HCT116 (cell line): Measurements from ENCODE around the gene RUNX1.

Source experiments
- EZH2 ChIP-seq: fragments of 200-600 bp; sonication (generic); IDR thresholded peaks from 2 replicates; pipeline ENCODE4 v1.6.1; 2017; ENCODE audit warnings: antibody characterized with exemption, mixed run types
- FOSL1 ChIP-seq: IDR thresholded peaks from 2 replicates; pipeline ENCODE4 v1.6.1; 2012; ENCODE audit warnings: low read depth
- POLR2A ChIP-seq: IDR thresholded peaks from 2 replicates; pipeline ENCODE4 v1.7.0; 2011; ENCODE audit warnings: borderline replicate concordance; ENCODE audit not compliant: insufficient read depth, insufficient read length; ENCODE audit errors: extremely low read depth
- SP1 ChIP-seq: IDR thresholded peaks from 2 replicates; pipeline ENCODE4 v1.6.1; 2012; ENCODE audit warnings: low read depth
- YY1 ChIP-seq: IDR thresholded peaks from 2 replicates; pipeline ENCODE4 v1.6.1; 2011; ENCODE audit warnings: low read length, low read depth, moderate library complexity, mild to moderate bottlenecking; ENCODE audit not compliant: insufficient replicate concordance; ENCODE audit errors: extremely low read depth
- TF ChIP-seq, protein P1 (sequence below), 3 experiments: fragments of 200-600 bp in 1 of 3; sonication (generic) in 1 of 3; IDR thresholded peaks in 2 of 3; conservative IDR thresholded peaks in 1 of 3; 2 replicates each; pipeline ENCODE4 v1.5.1; 2012 to 2017; ENCODE audit warnings: low read depth in 2 of 3, low read length in 2 of 3, antibody characterized with exemption in 1 of 3, borderline replicate concordance in 1 of 3, control low read depth in 1 of 3, mild to moderate bottlenecking in 1 of 3, mixed read lengths in 1 of 3, mixed run types in 1 of 3, moderate library complexity in 1 of 3; ENCODE audit not compliant: insufficient read depth in 1 of 3
- TF ChIP-seq, protein P2 (sequence below): IDR thresholded peaks from 2 replicates; pipeline ENCODE4 v1.6.1; 2012; ENCODE audit warnings: low read depth

DNA sequence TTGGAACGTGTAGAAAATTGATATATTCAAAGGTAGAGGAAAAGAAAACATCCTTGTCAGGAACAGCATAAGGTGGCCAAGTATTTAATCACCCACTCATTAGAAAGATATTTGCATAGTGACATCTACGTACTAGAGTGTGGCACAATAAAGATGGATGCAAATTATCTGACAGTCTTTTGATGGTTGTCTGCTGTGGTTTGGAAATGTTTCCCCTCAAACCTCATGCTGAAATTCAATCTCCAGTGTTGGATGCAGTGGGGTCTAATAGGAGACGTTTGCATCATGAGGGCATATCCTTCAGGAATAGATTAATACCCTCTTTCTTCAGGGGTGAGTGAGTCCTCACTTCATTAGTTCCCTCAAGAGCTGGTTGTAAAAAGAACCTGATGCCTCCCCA lies 34.1 kb upstream of the RUNX1 start:
- TF ChIP-seq YY1: no peak
- TF ChIP-seq, protein P1, sequence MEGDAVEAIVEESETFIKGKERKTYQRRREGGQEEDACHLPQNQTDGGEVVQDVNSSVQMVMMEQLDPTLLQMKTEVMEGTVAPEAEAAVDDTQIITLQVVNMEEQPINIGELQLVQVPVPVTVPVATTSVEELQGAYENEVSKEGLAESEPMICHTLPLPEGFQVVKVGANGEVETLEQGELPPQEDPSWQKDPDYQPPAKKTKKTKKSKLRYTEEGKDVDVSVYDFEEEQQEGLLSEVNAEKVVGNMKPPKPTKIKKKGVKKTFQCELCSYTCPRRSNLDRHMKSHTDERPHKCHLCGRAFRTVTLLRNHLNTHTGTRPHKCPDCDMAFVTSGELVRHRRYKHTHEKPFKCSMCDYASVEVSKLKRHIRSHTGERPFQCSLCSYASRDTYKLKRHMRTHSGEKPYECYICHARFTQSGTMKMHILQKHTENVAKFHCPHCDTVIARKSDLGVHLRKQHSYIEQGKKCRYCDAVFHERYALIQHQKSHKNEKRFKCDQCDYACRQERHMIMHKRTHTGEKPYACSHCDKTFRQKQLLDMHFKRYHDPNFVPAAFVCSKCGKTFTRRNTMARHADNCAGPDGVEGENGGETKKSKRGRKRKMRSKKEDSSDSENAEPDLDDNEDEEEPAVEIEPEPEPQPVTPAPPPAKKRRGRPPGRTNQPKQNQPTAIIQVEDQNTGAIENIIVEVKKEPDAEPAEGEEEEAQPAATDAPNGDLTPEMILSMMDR (IDR thresholded peaks at IDR 0.05 in 2 of 3, conservative IDR thresholded peaks at IDR 0.05 in 1 of 3; ENCODE audit: borderline replicate concordance in 1 of 3, insufficient read depth in 1 of 3, low read depth in 2 of 3, low read length in 2 of 3): no peak
- TF ChIP-seq EZH2: no peak
- no peak for TF ChIP-seq POLR2A
- TF ChIP-seq, protein P2, sequence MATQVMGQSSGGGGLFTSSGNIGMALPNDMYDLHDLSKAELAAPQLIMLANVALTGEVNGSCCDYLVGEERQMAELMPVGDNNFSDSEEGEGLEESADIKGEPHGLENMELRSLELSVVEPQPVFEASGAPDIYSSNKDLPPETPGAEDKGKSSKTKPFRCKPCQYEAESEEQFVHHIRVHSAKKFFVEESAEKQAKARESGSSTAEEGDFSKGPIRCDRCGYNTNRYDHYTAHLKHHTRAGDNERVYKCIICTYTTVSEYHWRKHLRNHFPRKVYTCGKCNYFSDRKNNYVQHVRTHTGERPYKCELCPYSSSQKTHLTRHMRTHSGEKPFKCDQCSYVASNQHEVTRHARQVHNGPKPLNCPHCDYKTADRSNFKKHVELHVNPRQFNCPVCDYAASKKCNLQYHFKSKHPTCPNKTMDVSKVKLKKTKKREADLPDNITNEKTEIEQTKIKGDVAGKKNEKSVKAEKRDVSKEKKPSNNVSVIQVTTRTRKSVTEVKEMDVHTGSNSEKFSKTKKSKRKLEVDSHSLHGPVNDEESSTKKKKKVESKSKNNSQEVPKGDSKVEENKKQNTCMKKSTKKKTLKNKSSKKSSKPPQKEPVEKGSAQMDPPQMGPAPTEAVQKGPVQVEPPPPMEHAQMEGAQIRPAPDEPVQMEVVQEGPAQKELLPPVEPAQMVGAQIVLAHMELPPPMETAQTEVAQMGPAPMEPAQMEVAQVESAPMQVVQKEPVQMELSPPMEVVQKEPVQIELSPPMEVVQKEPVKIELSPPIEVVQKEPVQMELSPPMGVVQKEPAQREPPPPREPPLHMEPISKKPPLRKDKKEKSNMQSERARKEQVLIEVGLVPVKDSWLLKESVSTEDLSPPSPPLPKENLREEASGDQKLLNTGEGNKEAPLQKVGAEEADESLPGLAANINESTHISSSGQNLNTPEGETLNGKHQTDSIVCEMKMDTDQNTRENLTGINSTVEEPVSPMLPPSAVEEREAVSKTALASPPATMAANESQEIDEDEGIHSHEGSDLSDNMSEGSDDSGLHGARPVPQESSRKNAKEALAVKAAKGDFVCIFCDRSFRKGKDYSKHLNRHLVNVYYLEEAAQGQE: no peak
- no peak for TF ChIP-seq SP1
- TF ChIP-seq FOSL1: no peak
